HG03565 (cell line): ENCODE measurements around the gene IFITM2.
"Not testable (repeated sequence)": the region's sequence is repeated elsewhere in the genome, so short reads cannot be mapped to it uniquely, and the experiment has no call there.

Experiments
- ATAC-seq: cut with Tn5 transposase; IDR thresholded peaks from one replicate; pipeline ENCODE4 v1.9.1; 2021; ENCODE audit warnings: mild to moderate bottlenecking, moderate library complexity; ENCODE audit not compliant: unreplicated experiment

IFITM2 gene

DNA sequence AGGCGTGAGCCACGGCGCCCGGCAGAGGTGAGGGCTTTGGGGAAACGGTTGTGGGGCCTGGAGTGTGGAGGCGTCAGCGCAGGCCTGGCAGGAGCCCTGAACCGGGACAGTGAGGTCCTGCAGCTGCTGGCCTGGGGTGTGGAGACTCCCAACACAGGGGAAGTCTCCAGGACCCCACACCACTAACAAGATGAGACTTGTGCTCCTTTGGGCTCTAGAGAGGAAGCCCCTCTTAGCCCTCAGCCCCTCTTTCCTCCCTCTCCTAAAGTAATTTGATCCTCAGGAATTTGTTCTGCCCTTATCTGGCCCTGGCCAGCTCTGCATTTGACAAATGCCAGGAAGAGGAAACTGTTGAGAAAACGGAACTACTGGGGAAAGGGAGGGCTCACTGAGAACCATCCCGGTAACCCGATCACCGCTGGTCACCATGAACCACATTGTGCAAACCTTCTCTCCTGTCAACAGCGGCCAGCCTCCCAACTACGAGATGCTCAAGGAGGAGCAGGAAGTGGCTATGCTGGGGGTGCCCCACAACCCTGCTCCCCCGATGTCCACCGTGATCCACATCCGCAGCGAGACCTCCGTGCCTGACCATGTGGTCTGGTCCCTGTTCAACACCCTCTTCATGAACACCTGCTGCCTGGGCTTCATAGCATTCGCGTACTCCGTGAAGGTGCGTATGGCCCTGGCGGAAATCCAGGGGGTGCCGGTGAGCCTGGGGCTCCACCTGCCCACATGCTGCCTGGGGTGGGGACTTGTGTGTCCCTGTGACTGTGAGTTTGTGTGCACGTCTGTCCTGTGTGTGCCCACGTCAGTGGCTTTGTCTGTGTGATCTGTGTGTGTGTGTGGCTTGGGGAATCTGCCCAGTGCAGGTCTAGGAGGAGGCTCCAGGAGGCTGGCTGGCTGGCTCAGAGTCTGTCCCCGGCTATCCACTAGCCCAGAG is at the start of gene IFITM2:
TSS of gene IFITM2 (plus strand) at position 51 of the 943 bp plus-strand sequence. CDS start at position 428, 377 bp downstream.
- not testable (repeated sequence) for ATAC-seq

DNA sequence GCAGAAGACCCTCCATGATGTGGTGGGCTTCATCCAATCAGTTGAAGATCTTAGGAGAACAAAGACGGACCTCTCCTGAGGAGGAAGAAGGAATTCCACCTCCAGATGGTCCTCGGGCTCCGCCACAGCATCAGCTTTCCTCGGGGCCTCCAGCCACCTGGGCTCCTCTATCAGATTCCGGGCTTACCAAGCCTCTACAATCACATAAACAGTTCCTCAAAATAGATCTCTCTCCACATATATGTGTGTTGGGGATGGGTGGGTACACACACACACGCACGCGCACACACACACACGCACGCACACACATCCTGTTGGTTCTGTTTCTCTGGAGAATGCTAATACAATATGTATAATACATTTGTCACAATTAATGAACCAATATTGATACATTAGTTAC is 48.2 kb upstream of the IFITM2 start:
- ATAC-seq = no peak

DNA sequence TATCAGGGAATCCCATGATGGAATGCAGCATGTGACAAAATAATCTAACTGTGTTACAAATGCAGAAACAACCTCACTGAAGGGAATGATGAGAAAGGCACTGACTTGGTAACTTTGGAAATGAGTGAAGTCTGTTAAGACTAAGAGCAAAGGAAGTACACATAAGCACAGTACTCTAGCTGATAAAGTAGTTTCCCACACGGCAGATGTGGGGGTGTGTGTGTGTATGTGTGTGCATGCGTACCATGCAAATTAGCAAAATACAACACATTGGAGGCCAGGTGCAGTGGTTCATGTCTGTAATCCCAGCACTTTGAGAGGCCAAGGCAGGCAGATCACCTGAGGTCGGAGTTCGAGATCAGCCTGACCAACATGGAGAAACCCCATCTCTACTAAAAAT is 46.0 kb upstream of the IFITM2 start:
- ATAC-seq = no peak

DNA sequence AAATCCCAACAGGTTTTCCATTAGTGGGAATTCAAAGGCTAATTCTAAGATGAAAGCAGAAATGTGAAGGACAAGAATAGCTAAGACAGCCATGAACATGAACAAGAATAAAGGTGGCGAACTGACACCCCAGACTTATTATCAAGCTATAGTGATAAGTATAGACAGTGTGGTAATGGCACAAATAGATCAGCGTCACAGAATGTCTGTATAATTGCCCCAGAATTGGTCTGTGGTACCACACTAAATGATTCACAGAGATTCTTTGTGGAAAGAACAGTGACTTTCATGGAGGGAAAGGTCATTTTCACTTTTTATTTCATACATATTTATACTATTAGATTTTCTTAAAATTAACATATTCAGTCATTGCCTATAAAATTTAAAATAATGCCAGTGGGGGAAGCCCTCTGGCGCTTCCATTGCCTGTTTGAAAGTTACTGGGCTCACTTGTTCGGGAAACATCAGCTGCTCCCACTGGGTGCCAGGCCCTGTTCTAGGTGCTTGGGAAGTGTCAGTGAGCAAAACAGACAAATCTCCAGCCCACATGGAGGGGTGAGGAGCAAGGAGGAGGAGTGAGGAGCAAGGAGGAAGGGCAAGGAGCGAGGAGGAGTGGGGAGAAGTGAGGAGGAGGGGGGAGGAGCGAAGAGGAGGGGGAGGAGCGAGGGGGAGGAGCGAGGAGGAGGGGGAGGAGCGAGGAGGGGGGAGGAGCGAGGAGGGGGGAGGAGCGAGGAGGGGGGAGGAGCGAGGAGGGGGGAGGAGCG is 40.8 kb upstream of the IFITM2 start:
- no peak for ATAC-seq

DNA sequence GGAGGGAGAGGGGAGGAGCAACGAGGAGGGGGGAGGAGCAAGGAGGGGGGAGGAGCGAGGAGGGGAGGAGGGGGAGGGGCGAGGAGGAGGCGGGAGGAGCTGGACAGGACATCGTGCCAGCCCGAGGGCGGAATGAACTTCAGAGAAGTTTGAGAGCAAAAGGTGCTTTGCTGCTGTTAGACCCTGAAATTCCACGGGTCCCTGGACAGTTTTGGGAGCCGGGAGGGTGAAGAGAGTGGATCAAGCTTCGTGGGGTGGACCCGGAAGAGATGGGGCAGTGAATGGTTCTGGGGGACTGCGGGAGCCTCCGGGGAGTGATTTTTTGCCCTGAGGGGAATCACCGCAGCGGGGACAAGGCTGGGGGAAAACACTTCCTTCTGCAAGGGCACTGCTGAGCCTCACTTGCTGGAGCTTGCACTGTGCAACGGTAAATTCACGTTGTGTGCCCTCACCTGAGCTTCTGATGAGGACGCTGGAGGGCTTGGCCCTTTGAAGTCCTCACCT is 40.1 kb upstream of the IFITM2 start:
- ATAC-seq = no peak

DNA sequence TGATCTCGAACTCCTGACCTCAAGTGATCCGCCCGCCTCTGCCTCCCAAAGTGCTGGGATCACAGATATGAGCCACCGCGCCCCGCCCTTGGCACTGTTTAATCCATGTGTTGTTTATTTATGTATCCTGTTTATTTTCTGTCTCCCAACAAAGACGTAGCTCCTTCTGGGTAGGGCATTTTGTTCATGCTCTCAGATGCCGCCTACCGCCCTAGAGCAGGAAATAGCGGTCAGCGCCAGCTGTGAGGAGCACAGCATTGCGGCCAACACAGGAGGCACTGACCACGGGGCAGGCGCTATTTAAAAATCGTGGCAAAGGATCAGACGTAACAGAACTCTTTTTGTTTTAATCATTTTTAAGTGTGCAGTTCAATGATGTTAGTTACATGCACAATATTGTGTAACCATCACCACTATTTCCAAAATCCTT is 38.9 kb upstream of the IFITM2 start:
- ATAC-seq = peak; percentile 28

DNA sequence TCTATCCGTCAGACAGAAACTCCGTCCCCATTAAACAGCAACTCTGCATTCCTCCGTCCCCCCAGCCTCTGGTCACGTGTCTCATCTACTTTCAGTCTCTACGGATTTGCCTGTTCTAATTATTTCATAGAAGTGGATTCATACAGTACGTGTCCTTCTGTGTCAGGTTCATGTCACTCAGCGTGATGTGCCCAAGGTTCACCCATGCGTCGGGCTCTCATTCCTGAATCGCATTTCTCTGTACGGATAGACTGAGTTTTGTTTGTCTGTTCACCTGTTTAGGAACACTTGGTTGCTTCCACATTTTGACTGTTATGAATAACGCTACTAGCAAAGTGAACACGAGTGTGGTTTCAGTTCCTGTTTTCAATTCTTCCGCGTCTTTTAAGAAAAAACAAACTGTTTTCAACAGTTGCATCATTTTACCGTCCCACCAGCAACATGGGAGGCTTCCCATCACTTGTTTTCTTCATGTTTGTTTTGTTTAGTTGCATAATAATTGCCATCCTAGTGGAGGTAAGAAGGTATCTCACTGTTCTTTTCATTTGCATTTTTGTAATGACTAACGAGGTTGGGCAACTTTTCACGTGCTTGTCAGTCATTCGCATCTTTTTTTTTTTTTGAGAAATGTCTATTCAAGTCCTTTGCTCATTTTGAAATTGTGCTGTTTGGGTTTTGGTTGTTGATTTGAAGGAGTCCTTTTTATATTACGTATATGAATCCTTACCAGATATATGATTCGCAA is 38.3 kb upstream of the IFITM2 start:
- ATAC-seq = peak; percentile 75

DNA sequence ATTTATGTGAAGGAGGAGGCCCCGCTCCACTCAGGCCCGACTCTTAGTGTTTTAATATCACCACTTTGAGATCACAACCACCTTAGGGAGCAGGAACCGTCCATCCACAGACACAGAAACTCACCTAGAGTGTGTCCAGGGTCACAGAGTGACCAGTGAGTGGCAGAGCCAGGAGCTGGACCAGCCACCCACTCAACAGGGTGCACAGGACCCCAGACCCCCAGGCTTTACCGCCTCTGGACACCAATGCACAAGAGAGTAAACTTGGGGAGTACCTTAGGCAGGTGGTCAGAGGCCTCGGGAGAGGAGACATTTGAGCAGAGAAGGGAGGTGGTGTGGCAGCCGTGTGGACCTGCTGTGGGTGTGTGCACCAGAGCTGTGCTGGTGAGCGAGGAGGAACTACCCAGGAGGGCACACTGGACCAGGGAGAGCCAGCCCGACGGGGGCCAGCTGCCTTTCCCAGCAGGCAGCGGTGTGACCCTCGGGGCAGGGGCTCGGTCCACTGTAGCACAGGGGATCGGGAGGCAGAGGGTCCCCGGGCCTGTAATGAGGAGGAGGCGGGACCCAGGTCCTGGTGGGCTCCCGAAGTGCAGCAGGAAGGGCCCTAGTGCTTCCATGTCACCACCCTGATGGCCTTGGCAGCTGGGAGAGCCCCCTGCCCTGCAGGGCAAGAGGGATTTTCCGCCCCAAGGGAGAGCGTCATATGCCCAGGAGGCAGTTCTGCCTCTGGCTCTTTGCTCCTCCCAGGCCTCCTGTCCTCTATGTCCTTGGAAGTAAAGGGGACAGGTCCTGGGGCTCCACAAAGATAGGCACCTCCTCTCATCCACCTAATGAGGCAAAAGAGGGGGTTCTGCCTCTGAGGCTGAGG is 36.9 kb upstream of the IFITM2 start:
- no peak for ATAC-seq

DNA sequence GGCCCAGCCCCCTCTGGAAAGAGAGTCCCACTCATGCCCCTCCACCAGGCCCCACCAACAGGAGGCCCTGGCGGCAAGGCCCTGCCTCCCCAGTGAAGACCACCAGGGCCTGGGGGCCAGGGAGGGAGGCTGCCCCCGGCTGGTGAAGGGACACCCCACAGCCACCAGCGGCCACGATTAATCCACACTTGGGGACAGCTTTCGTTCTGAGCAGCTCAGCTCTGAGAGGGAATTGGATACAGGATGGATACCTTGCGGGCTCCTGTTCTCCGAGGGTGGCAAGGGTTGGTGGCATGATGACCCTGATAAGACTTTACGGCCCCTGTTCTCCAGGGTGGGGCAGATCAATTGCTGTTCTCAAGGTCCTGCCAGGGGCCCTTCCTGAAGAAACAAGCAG is 36.3 kb upstream of the IFITM2 start:
- ATAC-seq = no peak

DNA sequence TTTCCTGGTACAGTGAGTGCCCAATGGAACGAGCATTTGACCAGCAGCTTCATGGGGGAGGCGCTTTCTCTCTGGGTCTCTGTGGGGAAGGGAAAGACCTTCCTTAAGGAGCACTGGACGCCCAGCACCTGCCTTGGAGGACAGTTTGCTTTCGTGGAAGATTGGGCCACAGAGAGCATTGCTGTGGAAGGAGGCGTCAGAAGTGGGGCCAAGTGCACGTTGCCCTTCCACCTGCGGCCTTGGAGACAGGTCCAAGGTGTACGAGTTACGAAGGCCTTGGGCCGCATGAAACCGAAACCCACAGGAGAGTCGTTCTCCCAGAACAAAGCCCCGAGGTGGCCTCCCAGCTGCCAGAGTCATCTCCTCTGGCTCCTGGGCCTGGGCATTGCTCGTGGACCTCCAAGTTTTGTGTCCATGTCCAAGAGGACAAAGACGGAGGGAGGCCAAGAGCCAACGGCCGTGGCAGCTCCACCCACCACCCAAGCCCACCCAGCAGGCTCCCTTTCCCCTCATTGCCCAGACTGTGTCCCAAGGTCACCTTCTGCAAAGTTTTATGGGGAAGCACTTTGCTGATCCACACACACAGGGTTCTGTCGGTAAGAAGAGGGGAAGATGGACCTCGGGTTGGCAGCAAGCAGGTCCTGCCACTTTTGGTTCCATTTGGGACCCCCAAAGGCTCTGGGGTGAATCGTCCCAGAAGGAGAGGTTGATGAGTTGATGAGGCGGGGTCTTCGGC is 35.3 kb upstream of the IFITM2 start:
- no peak for ATAC-seq

DNA sequence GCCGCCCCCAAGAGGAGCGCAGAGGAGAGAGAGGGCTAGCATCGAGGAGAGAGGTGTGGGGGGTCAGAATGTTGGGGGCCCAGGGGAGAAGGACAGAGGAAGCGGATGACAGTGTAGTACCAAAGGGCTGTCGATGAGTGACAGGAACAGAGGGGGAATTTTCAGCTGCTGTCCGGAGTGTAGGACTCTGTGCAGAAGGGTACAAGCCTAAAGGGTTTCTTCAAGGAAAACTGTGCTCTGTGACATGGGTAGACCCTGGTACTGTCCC is 34.8 kb upstream of the IFITM2 start:
- no peak for ATAC-seq

DNA sequence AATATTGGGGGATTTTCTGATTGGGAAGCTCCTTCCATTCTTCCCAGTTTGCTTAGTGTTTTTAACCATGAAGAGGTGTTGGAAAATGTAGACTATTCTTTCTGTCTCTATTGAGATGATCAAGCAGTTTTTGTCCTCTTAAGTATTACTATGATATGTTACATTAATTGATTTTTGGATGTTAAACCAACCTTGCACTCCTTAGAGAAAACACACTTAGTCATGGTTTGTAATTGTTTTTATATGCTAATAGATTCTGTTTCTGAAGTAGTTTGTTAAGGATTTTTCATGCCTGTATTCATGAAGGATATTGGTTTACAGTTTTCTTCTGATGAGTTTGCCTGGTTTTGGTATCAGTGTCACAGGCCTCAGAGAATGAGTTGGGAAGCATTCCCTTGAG is 31.4 kb upstream of the IFITM2 start:
- ATAC-seq = no peak

DNA sequence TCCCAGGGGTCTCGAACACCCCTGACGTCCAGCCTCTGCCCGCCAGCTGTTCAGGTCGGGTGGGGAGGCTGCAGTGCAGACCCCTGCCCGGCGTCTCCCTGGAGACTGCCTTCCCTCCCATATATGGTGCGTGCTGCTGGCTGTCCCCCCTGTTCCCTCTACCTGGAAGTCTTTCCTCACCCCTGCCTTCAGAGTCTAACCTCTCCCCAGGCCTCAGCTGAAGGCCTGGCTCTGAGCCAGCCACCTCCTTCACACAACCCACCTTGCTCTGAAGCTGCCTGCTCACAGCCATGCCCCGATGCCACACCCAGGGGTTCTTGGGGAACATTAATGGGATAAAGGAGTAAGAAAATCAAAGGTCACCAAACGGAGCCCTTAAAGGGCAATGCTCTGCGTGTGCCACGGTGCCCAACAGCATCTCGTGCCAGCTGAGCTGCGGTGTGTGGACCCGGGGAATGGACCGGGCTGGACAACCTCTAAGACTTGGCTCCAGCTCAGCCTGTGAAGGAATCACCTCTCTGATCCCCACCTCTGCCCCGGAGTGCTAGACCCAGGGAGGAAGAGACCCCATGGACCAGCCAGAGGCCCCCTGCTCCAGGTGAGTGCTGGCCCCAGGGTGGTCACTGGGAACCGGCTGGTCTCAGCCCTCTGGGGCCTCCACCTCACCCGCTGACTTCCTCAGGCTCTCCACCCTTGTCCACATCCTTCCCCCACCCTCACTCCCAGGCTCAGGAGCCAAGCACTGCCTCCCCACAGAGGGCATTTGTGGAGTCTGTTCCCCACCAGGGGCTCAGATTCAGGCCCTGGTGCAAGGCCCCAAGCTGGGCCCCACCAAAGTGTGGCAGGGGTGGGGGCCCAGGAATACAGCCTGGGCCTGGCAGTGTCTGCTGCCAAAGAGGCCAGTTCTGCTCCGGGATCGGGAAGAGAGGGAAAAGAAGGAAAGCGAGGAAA is 29.3 kb upstream of the IFITM2 start, which contains the start of gene NLRP6:
TSS of gene NLRP6 (plus strand) at position 407 of the 951 bp plus-strand sequence. CDS start at position 570, 163 bp downstream.
- ATAC-seq = no peak

DNA sequence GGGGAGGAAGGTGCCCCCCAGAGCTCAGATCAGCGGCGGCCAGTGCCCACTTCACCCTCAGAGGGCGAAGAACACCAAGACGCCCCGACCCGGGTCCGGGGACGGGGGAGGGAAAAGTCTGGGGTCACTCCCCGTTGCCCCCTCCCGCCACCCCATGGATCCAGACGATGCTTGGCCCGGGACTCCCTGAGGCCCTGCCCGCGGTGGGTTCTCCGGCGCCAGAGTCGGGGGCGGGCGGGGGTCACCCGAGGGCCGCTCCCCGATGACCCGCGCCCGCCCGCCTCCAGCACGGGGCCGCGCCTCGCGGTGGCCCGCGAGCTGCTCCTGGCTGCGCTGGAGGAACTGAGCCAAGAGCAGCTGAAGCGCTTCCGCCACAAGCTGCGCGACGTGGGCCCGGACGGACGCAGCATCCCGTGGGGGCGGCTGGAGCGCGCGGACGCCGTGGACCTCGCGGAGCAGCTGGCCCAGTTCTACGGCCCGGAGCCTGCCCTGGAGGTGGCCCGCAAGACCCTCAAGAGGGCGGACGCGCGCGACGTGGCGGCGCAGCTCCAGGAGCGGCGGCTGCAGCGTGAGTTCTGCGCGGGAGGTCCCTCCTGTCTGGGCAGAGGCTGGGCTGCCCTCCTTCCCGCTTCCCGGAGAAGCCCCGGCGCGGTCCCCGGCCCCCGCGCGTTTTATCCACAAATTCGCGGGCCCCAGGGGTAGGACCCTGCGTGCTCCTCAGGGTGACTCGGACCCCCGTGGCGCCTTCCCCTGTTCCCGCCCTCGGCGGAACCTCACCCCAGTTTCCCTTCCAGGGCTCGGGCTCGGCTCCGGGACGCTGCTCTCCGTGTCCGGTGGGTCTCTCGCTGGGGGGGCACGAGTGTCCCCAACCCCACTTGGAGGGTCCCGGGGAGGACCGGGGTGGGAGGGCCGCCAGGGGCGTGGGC is 28.3 kb upstream of the IFITM2 start:
- no peak for ATAC-seq

DNA sequence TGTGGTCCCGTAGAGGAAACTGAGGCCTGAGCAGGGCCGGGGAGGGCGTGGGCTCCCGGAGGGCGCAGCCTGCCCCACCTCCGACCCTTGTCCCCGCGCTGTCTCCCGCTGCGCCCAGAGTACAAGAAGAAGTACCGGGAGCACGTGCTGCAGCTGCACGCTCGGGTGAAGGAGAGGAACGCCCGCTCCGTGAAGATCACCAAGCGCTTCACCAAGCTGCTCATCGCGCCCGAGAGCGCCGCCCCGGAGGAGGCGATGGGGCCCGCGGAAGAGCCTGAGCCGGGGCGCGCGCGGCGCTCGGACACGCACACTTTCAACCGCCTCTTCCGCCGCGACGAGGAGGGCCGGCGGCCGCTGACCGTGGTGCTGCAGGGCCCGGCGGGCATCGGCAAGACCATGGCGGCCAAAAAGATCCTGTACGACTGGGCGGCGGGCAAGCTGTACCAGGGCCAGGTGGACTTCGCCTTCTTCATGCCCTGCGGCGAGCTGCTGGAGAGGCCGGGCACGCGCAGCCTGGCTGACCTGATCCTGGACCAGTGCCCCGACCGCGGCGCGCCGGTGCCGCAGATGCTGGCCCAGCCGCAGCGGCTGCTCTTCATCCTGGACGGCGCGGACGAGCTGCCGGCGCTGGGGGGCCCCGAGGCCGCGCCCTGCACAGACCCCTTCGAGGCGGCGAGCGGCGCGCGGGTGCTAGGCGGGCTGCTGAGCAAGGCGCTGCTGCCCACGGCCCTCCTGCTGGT is 27.5 kb upstream of the IFITM2 start:
- ATAC-seq = no peak

DNA sequence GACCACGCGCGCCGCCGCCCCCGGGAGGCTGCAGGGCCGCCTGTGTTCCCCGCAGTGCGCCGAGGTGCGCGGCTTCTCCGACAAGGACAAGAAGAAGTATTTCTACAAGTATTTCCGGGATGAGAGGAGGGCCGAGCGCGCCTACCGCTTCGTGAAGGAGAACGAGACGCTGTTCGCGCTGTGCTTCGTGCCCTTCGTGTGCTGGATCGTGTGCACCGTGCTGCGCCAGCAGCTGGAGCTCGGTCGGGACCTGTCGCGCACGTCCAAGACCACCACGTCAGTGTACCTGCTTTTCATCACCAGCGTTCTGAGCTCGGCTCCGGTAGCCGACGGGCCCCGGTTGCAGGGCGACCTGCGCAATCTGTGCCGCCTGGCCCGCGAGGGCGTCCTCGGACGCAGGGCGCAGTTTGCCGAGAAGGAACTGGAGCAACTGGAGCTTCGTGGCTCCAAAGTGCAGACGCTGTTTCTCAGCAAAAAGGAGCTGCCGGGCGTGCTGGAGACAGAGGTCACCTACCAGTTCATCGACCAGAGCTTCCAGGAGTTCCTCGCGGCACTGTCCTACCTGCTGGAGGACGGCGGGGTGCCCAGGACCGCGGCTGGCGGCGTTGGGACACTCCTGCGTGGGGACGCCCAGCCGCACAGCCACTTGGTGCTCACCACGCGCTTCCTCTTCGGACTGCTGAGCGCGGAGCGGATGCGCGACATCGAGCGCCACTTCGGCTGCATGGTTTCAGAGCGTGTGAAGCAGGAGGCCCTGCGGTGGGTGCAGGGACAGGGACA is 26.7 kb upstream of the IFITM2 start:
- ATAC-seq = no peak
